HG02852 (cell line): ENCODE results near the gene GDPGP1.

ENCODE experiments used
- ATAC-seq: cut with Tn5 transposase; IDR thresholded peaks from one replicate; pipeline ENCODE4 v1.9.1; 2021; ENCODE audit warnings: mild to moderate bottlenecking, moderate library complexity; ENCODE audit not compliant: unreplicated experiment

Gene GDPGP1

GRCh38 chr15:90294601-90295269 is 60.7 kb downstream of the GDPGP1 start:
- ATAC-seq = no peak

GRCh38 chr15:90295270-90295648 is 61.2 kb downstream of the GDPGP1 start:
- no peak for ATAC-seq
